NB4 (cell line): Measurements from ENCODE around the gene ILF2.

Source experiments
- DNase-seq: peaks from one replicate; pipeline ENCODE4 v3.0.0; 2010; ENCODE audit warnings: low read depth
- H3K4me3 ChIP-seq: one replicate; pipeline ENCODE4 v1.5.1; 2011; ENCODE audit warnings: mild to moderate bottlenecking, low read depth, low read length, moderate library complexity
- MYC ChIP-seq: IDR thresholded peaks from 2 replicates; pipeline ENCODE4 v1.6.1; 2011; ENCODE audit warnings: low read depth, low read length
- POLR2A ChIP-seq: IDR thresholded peaks from 2 replicates; pipeline ENCODE4 v1.6.1; 2011; ENCODE audit warnings: mild to moderate bottlenecking; ENCODE audit not compliant: insufficient read length; ENCODE audit errors: extremely low read depth
- TF ChIP-seq, protein P1 (sequence below): IDR thresholded peaks from one replicate; pipeline ENCODE4 v1.5.1; 2012; ENCODE audit warnings: low read depth, low read length
- TF ChIP-seq, protein P2 (sequence below): IDR thresholded peaks from 2 replicates; pipeline ENCODE4 v1.6.1; 2011; ENCODE audit warnings: low read depth, low read length

Gene ILF2

GRCh38 chr1:153616144-153616916, 54.5 kb downstream of the ILF2 start, which contains the start of gene S100A14:
Gene S100A14 (minus strand): TSS chr1:153616325. CDS start chr1:153615858, 467 bp downstream.
- TF ChIP-seq, protein P1, sequence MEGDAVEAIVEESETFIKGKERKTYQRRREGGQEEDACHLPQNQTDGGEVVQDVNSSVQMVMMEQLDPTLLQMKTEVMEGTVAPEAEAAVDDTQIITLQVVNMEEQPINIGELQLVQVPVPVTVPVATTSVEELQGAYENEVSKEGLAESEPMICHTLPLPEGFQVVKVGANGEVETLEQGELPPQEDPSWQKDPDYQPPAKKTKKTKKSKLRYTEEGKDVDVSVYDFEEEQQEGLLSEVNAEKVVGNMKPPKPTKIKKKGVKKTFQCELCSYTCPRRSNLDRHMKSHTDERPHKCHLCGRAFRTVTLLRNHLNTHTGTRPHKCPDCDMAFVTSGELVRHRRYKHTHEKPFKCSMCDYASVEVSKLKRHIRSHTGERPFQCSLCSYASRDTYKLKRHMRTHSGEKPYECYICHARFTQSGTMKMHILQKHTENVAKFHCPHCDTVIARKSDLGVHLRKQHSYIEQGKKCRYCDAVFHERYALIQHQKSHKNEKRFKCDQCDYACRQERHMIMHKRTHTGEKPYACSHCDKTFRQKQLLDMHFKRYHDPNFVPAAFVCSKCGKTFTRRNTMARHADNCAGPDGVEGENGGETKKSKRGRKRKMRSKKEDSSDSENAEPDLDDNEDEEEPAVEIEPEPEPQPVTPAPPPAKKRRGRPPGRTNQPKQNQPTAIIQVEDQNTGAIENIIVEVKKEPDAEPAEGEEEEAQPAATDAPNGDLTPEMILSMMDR: no peak
- TF ChIP-seq, protein P2, sequence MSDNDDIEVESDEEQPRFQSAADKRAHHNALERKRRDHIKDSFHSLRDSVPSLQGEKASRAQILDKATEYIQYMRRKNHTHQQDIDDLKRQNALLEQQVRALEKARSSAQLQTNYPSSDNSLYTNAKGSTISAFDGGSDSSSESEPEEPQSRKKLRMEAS: no peak
- TF ChIP-seq POLR2A: no peak

DNA sequence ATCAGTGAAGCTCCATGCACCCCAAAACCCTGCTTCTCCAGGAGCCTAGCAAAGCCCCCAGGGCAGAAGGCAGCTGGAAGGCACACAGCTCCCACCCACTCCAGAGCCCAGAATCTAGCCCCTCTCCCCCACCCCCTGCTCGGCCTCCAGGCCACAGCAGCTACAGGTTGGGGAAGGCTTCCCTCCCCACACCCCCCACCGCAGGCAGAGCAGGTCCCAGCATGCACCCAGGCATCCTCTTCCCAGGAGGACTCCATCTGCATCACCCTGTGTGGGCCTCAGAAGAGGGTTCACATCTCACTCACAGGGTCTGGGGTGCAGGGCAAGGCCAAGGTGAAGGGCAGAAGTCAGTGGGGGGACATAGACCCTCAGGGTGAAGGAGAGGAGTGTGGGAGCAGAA, 55.4 kb downstream of the ILF2 start:
- TF ChIP-seq, protein P2: no peak
- no peak for TF ChIP-seq POLR2A
- TF ChIP-seq, protein P1: no peak
- no peak for TF ChIP-seq MYC
- H3K4me3 ChIP-seq: no peak overlapping the region
- no peak for DNase-seq

More at GRCh38 chr1:153616144-153616916, 54.5 kb downstream of the ILF2 start, which contains the start of gene S100A14:
- no peak for DNase-seq
- H3K4me3 ChIP-seq: no peak within 1 kb of the TSS

GRCh38 chr1:153614906-153615305, 55.9 kb downstream of the ILF2 start:
- DNase-seq: no peak
- H3K4me3 ChIP-seq: no peak overlapping the region
- TF ChIP-seq, protein P2: no peak
- TF ChIP-seq MYC (no peak), POLR2A (no peak)
- TF ChIP-seq, protein P1: no peak

GRCh38 chr1:153614189-153614900, 56.4 kb downstream of the ILF2 start:
- no peak for DNase-seq

DNA sequence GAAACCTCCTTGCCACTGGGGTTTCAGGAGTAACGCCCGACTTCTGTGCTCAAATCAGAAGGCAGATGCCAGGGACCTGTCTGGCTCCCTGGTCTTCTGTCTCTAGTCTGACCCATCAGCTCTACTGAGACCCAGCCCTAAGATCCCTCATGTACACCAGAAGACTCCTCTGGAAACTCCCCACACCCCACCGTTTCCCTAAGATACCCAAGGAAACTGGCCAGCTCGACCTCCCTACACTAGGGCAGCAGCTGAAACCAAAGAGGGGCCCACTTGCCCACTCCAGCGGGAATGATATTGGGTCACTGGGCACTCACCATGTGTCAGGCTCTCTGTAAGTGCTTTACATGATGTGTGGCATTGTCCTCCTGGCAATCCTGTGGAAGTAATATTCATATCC, 57.4 kb downstream of the ILF2 start:
- no peak for DNase-seq
- H3K4me3 ChIP-seq: no peak overlapping the region
- TF ChIP-seq MYC: no peak
- TF ChIP-seq POLR2A: no peak

More at GRCh38 chr1:153614189-153614900, 56.4 kb downstream of the ILF2 start:
- no peak overlapping the region for H3K4me3 ChIP-seq
- TF ChIP-seq, protein P2: no peak
- TF ChIP-seq, protein P1: no peak
- TF ChIP-seq POLR2A: no peak
- no peak for TF ChIP-seq MYC

DNA sequence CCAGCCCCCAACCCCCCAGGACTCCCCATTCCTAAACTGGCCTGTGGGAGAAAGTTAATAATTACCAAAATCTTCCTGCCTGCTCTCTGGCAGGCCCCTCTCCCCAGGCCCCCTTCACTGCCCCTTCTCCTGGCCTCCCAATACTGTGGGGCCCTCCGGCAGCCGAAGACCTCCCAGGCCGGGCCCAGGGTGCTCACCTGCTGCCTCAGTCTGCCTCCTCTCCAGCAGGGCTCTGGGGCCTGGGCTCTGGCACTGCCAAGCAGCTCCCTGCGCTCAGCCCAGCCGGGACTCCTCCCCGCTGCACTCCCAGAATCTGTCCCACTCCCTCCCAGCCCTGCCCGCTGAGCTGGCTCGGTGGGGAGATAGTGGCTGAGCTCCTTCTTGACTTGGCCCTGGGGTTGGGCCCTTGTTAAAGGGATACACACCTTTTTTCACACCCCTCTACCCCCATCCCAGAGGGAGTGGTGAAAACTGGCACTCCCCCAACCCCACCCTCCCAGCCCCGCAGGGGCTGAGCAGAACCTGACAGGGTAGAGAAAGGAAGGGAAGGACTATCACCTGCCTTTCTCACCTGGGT, 58.0 kb downstream of the ILF2 start, which contains the start of gene S100A16:
S100A16 (minus strand) TSS at position 383 of the 577 bp plus-strand sequence. CDS start 4,986 bp downstream, outside the sequence.
- H3K4me3 ChIP-seq: no peak within 1 kb of the TSS
- no peak for DNase-seq
- TF ChIP-seq, protein P1: no peak
- TF ChIP-seq POLR2A (no peak), MYC (no peak)
- TF ChIP-seq, protein P2: no peak
